ENCODE data around the gene SLC39A8. TPM values are rescaled to one million over a fixed set of nuclear protein-coding genes. Genes with fewer than 3 reads are reported as not detected.

Gene SLC39A8
- polyA plus RNA-seq, 2 of the 4 experiments (the other 2 are of a cell fraction): 14.1 to 20.4 TPM

DNA sequence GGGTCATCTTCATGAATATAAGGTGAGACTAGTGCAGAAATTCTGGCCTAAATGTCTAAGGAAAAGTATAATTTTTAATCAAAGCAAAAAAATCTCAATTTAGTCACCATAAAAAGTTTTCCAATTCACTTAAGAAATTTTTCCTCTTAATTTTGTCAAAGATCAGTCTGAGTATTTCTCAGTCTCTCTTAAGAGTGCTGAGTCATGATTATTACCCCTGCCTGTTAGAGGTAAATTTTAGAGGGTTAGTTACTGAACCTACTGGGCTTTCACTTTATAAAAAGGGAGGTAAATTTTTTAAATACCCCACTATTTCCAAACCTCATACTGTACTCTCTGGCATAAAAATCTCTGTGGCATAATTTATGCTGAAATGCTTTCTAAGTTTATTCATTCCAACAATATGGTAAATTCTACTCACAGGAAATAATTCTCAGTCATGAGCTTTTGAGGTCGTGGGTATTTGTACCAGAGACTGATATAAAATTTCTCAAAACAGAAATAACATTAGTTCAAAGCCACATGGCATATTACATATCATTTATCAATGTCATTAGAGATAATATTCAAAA, 122.4 kb downstream of the SLC39A8 start:
- TF ChIP-seq, protein P1, sequence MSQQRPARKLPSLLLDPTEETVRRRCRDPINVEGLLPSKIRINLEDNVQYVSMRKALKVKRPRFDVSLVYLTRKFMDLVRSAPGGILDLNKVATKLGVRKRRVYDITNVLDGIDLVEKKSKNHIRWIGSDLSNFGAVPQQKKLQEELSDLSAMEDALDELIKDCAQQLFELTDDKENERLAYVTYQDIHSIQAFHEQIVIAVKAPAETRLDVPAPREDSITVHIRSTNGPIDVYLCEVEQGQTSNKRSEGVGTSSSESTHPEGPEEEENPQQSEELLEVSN (IDR thresholded peaks at IDR 0.05; ENCODE audit: borderline replicate concordance, low read depth): no peak
- peak; percentile 60 for TF ChIP-seq NFE2L2 (conservative IDR thresholded peaks at IDR 0.05; ENCODE audit: low read length)
- no peak for TF ChIP-seq ZC3H11A (IDR thresholded peaks at IDR 0.05)
- no peak for TF ChIP-seq MAZ (IDR thresholded peaks at IDR 0.05; ENCODE audit: borderline replicate concordance, low read depth, low read length)
- TF ChIP-seq JUN (IDR thresholded peaks at IDR 0.05): no peak
- TF ChIP-seq MAFK (IDR thresholded peaks at IDR 0.05; ENCODE audit: partially characterized antibody): peak; percentile 88
- TF ChIP-seq, protein P2, sequence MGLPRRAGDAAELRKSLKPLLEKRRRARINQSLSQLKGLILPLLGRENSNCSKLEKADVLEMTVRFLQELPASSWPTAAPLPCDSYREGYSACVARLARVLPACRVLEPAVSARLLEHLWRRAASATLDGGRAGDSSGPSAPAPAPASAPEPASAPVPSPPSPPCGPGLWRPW (IDR thresholded peaks at IDR 0.05): no peak
- no peak for TF ChIP-seq SREBF2 (IDR thresholded peaks at IDR 0.05)
- no peak for TF ChIP-seq HOXB5 (CRISPR knock-in tag; IDR thresholded peaks at IDR 0.05)
- FAIRE-seq (no peak), ATAC-seq (no peak), DNase-seq (ENCODE audit: low read depth in 1 of 2, low spot score in 1 of 2) (no peak)
- peaks cover 6% of the 10 kb centered on the region for H3K4me1 ChIP-seq
- no peak overlapping the region for H3K27ac ChIP-seq
- H3K9me3 ChIP-seq: no peaks in the 10 kb centered on the region
- POLR2A ChIA-PET: no interaction called here
- no peak overlapping the region for H3K4me2 ChIP-seq
- CTCF ChIA-PET: no interaction called here
- WGBS (ENCODE audit: missing lambda C conversion rate): 15% methylated on average over 1 of the region's 1 CpG
- no peak overlapping the region for H3K4me3 ChIP-seq

DNA sequence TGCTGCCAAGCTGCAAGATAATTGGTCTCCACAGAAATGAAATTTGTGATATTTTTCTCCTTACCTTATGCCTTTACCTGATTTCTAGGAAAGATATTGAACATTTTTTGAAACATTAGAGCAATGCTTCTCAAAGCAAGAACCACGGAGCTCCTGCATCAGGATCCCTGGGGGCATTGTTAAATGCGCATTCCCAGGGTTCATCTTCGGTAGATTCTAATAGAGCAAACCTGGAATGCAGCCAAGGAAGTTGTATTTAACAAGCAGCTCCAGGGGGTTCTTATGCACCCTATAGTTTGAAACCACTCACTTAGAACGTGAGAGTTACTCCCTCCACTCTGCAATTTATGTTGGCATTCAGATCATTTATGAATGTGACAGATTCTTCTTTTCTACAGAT, 126.2 kb downstream of the SLC39A8 start:
- POLR2A ChIA-PET: no interaction called here
- no peak overlapping the region for H3K4me3 ChIP-seq
- no peak for TF ChIP-seq RARB (CRISPR knock-in tag; IDR thresholded peaks at IDR 0.05)
- TF ChIP-seq ZNF302 (CRISPR knock-in tag; IDR thresholded peaks at IDR 0.05): no peak
- no peak for TF ChIP-seq KDM5A (IDR thresholded peaks at IDR 0.05)
- no peak for TF ChIP-seq NPAS2 (CRISPR knock-in tag; IDR thresholded peaks at IDR 0.05; ENCODE audit: borderline replicate concordance)
- no peak for TF ChIP-seq RAD21 (conservative IDR thresholded peaks at IDR 0.05 in 1 of 2, IDR thresholded peaks at IDR 0.05 in 1 of 2)
- ATAC-seq (no peak), FAIRE-seq (no peak), DNase-seq (ENCODE audit: low read depth in 1 of 2, low spot score in 1 of 2) (no peak)
- no peak overlapping the region for H3K27ac ChIP-seq
- peaks cover 26% of the 10 kb centered on the region for H3K4me1 ChIP-seq
- 51% methylated on average over 4 of the region's 4 CpGs for WGBS (ENCODE audit: missing lambda C conversion rate)
- CTCF ChIA-PET: no interaction called here
- H3K4me2 ChIP-seq: no peak overlapping the region
- H3K9me3 ChIP-seq: no peaks in the 10 kb centered on the region

DNA sequence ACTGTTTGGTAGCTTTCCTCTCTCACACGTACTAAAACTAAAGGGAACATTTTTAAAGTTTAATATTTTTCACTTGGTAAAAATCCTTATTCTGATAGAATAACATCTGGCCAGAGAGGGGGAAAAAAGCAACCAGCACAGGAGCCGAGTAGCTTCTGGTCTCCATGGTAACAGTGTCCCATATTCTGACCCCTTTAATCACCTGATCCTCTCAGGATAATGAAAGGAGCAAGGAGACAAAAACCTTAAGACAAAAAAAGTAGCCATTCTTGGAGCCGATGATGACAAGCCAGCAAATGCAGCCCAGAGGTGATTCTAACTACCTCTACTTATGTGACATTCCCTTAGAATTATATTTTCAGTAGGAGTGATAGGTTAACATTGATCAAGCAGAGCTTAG, 126.6 kb downstream of the SLC39A8 start:
- FAIRE-seq (no peak), DNase-seq (ENCODE audit: low read depth in 1 of 2, low spot score in 1 of 2) (no peak), ATAC-seq (no peak)
- Histone ChIP-seq H3K4me1 (peaks cover 26% of the 10 kb centered on the region), H3K27ac (no peak overlapping the region), H3K9me3 (no peaks in the 10 kb centered on the region), H3K4me3 (no peak overlapping the region), H3K4me2 (no peak overlapping the region)
- ChIA-PET CTCF (no interaction called here), POLR2A (no interaction called here)
- 85% methylated on average over 3 of the region's 3 CpGs for WGBS (ENCODE audit: missing lambda C conversion rate)
- TF ChIP-seq RCOR1 (IDR thresholded peaks at IDR 0.05; ENCODE audit: low read depth, low read length) (no peak), EHMT2 (IDR thresholded peaks at IDR 0.05; ENCODE audit: low read depth) (no peak), TP53 (CRISPR knock-in tag; IDR thresholded peaks at IDR 0.05) (no peak), CBX8 (IDR thresholded peaks at IDR 0.05) (no peak), KDM1A (IDR thresholded peaks at IDR 0.05; ENCODE audit: low read depth) (no peak), GATA3 (IDR thresholded peaks at IDR 0.05; ENCODE audit: borderline replicate concordance) (no peak), KDM5A (IDR thresholded peaks at IDR 0.05) (no peak), CHD2 (IDR thresholded peaks at IDR 0.05; ENCODE audit: low read length, partially characterized antibody) (no peak), FOSB (CRISPR knock-in tag; IDR thresholded peaks at IDR 0.05) (no peak)
- TF ChIP-seq, protein P3, sequence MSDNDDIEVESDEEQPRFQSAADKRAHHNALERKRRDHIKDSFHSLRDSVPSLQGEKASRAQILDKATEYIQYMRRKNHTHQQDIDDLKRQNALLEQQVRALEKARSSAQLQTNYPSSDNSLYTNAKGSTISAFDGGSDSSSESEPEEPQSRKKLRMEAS (IDR thresholded peaks at IDR 0.05): no peak
